Measurements from ENCODE around the gene EPC2. TPM values are rescaled to one million over a fixed set of nuclear protein-coding genes. Genes with fewer than 3 reads are reported as not detected.

The EPC2 gene
- total and polyA plus RNA-seq, 2 of the 8 experiments (the other 6 are each of a cell fraction or from before 2014, with no cell fraction given), result 16.1 to 25.7 TPM

DNA sequence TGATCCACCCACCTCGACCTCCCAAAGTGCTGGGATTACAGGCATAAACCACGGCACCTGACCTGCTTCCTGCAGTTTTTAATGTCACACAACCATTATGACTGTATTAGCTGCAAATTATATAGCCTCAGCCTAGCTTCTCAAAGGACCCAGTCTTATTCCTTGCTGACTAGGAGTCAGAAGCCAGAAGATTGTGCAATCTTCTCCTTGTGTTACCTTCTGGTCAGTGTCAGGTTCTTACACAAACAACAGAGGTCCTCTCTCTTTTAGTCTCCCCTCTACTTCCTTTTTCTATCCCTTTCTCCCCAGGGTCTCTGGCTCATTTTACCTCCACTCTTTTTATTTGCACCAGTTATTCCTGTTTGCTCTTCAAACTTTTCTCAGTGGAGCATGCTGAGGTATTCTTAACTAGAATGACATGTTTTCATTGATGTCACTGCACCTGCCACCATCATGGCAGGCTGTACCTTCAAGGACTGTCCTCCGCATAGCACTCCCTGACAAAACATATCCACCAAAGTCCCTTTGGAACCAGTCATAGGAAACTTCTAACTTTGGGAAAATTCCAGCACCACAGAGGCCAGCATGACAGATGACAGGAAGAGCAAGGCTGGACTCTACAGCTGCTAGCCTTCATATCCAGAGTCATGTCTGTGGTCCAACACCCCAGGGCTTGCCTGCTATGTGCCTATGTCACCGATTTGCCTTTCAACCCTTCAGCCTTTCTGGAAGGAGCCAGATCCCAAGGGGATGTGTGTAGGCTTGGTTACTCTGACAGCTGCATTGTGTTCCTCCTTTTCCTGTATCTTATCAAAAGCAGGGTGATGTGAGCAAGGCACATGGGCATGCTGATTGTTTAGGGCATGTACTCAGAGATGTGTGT, 45.2 kb upstream of the EPC2 start:
- Histone ChIP-seq H3K27ac (ENCODE audit: low read depth, low read length) (no peak overlapping the region), H3K27me3 (replicated peaks in 1 of 4; ENCODE audit: control insufficient read depth in 3 of 4, extremely low read depth in 1 of 4, insufficient read depth in 3 of 4, low read length in 3 of 4) (no peaks in the 10 kb centered on the region), H2BK120ac (replicated peaks; ENCODE audit: low read depth, low read length) (no peak overlapping the region), H4K91ac (replicated peaks; ENCODE audit: insufficient read length, low read length) (no peak overlapping the region), H3K23me2 (ENCODE audit: low read depth, low read length) (no peaks in the 10 kb centered on the region), H2AK5ac (ENCODE audit: low read depth, low read length) (no peak overlapping the region), H2BK20ac (ENCODE audit: low read length) (no peak overlapping the region), H2BK5ac (ENCODE audit: low read depth, low read length) (no peak overlapping the region), H3K4ac (replicated peaks; ENCODE audit: insufficient read length, low read depth, low read length) (no peak overlapping the region), H4K20me1 (replicated peaks in 1 of 2; ENCODE audit: control insufficient read depth in 1 of 2, insufficient read depth in 2 of 2, low read length in 2 of 2) (no peaks in the 10 kb centered on the region), H2AFZ (ENCODE audit: low read length) (no peak overlapping the region), H3K79me2 (ENCODE audit: control insufficient read depth in 1 of 2, insufficient read depth in 2 of 2, low read length in 2 of 2) (no peaks in the 10 kb centered on the region), H2BK12ac (ENCODE audit: low read depth, low read length) (no peak overlapping the region), H3K18ac (ENCODE audit: extremely low read depth, low read length) (no peak overlapping the region), H4K8ac (ENCODE audit: extremely low read depth, insufficient read depth, low read length) (no peak overlapping the region), H4K5ac (ENCODE audit: insufficient read length, low read depth, low read length) (no peak overlapping the region), H3K4me3 (ENCODE audit: extremely low read depth in 1 of 4, insufficient read depth in 2 of 4, low read depth in 3 of 4, low read length in 4 of 4) (no peak overlapping the region), H3K23ac (ENCODE audit: insufficient read length) (no peak overlapping the region), H2BK15ac (ENCODE audit: low read length) (0 out of 2 replicates have a peak overlapping the region, but pooled peaks have one; percentile 6), H3K9me3 (ENCODE audit: insufficient read depth in 2 of 2, low read depth in 1 of 2, low read length in 1 of 2) (peaks cover 0 to 2% of the 10 kb centered on the region in 2 experiments; a peak in 2 of 4 replicates), H3K56ac (replicated peaks; ENCODE audit: insufficient read length, low read depth, low read length) (no peak overlapping the region), H3K14ac (ENCODE audit: insufficient read length) (no peak overlapping the region), H3K4me2 (ENCODE audit: insufficient read depth in 1 of 2, low read depth in 2 of 2, low read length in 2 of 2) (no peak overlapping the region), H3K36me3 (ENCODE audit: control insufficient read depth in 2 of 4, insufficient read depth in 4 of 4, low read length in 3 of 4) (no peaks in the 10 kb centered on the region), H3K4me1 (replicated peaks in 1 of 4; ENCODE audit: control insufficient read depth in 3 of 4, insufficient read depth in 4 of 4, low read length in 3 of 4) (no peaks in the 10 kb centered on the region), H3K79me1 (ENCODE audit: low read depth, low read length) (no peaks in the 10 kb centered on the region), H3K9ac (replicated peaks in 1 of 4; ENCODE audit: extremely low read depth in 1 of 4, low read depth in 3 of 4, low read length in 3 of 4) (no peak overlapping the region)
- POLR2A ChIA-PET (ENCODE audit: partially characterized antibody), result no interaction called here
- 75% methylated on average over 4 of the region's 4 CpGs; no CpG with 5 or more reads in 1 of the 2 experiments for WGBS, 2 experiments (ENCODE audit: extremely low coverage in 1 of 2, insufficient coverage in 1 of 2, insufficient read length in 1 of 2, insufficient replicate concordance in 2 of 2, low coverage in 1 of 2, low lambda C conversion rate in 2 of 2, missing lambda C conversion rate in 1 of 2)
- FAIRE-seq (no peak), DNase-seq (ENCODE audit: low read depth in 1 of 2, low spot score in 2 of 2) (no peak)
- CTCF ChIA-PET (ENCODE audit: partially characterized antibody), result interaction anchor here (1.0 to 1.3 kb wide), 2 partner anchors 10 kb away, joined by 3 to 4 read pairs; no protein-coding TSS in a partner anchor
- TF ChIP-seq RXRA (IDR thresholded peaks at IDR 0.05; ENCODE audit: insufficient read depth, low read depth, low read length) (no peak), CHD2 (IDR thresholded peaks at IDR 0.05; ENCODE audit: low read length) (no peak), SUZ12 (IDR thresholded peaks at IDR 0.05; ENCODE audit: low read length) (no peak), JUN (IDR thresholded peaks at IDR 0.05; ENCODE audit: low read depth, low read length) (no peak), RBBP5 (IDR thresholded peaks at IDR 0.05; ENCODE audit: borderline replicate concordance, low read depth, low read length) (no peak), TAF1 (IDR thresholded peaks at IDR 0.05; ENCODE audit: low read depth, low read length) (no peak)
- TF ChIP-seq, protein P1, sequence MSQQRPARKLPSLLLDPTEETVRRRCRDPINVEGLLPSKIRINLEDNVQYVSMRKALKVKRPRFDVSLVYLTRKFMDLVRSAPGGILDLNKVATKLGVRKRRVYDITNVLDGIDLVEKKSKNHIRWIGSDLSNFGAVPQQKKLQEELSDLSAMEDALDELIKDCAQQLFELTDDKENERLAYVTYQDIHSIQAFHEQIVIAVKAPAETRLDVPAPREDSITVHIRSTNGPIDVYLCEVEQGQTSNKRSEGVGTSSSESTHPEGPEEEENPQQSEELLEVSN (IDR thresholded peaks at IDR 0.05), result no peak
- TF ChIP-seq, protein P2, sequence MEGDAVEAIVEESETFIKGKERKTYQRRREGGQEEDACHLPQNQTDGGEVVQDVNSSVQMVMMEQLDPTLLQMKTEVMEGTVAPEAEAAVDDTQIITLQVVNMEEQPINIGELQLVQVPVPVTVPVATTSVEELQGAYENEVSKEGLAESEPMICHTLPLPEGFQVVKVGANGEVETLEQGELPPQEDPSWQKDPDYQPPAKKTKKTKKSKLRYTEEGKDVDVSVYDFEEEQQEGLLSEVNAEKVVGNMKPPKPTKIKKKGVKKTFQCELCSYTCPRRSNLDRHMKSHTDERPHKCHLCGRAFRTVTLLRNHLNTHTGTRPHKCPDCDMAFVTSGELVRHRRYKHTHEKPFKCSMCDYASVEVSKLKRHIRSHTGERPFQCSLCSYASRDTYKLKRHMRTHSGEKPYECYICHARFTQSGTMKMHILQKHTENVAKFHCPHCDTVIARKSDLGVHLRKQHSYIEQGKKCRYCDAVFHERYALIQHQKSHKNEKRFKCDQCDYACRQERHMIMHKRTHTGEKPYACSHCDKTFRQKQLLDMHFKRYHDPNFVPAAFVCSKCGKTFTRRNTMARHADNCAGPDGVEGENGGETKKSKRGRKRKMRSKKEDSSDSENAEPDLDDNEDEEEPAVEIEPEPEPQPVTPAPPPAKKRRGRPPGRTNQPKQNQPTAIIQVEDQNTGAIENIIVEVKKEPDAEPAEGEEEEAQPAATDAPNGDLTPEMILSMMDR (IDR thresholded peaks at IDR 0.05; ENCODE audit: control extremely low read depth in 1 of 3, insufficient read depth in 1 of 3, low read depth in 1 of 3, low read length in 3 of 3), result no peak

Measured in H1 (cell line).